ENCODE data around the gene CALR3.
"Not testable (repeated sequence)": the region's sequence is repeated elsewhere in the genome, so short reads cannot be mapped to it uniquely, and the experiment has no call there.

Gene CALR3

GRCh38 chr19:16506961-16507360 lies 11.0 kb upstream of the CALR3 start:
- TF ChIP-seq, protein P1, sequence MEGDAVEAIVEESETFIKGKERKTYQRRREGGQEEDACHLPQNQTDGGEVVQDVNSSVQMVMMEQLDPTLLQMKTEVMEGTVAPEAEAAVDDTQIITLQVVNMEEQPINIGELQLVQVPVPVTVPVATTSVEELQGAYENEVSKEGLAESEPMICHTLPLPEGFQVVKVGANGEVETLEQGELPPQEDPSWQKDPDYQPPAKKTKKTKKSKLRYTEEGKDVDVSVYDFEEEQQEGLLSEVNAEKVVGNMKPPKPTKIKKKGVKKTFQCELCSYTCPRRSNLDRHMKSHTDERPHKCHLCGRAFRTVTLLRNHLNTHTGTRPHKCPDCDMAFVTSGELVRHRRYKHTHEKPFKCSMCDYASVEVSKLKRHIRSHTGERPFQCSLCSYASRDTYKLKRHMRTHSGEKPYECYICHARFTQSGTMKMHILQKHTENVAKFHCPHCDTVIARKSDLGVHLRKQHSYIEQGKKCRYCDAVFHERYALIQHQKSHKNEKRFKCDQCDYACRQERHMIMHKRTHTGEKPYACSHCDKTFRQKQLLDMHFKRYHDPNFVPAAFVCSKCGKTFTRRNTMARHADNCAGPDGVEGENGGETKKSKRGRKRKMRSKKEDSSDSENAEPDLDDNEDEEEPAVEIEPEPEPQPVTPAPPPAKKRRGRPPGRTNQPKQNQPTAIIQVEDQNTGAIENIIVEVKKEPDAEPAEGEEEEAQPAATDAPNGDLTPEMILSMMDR (IDR thresholded peaks at IDR 0.05; ENCODE audit: low read depth, low read length, missing control alignments) = no peak
- no peak for DNase-seq (ENCODE audit: low read depth)
- no peak overlapping the region for H3K4me3 ChIP-seq (ENCODE audit: low read depth, low read length)

DNA sequence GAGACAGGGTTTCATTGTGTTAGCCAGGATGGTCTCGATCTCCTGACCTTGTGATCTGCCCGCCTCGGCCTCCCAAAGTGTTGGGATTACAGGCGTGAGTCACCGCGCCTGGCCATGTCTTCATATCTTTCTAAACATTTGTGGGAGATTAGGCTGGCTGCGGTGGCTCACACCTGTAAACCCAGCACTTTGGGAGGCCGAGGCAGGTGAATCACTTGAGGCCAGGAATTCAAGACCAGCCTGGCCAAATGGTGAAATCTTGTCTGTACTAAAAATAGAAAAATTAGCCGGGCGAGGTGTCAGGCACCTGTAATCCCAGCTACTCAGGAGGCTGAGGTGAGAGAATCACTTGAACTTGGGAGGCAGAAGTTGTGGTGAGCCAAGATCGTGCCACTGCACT lies 10.2 kb upstream of the CALR3 start:
- not testable (repeated sequence) for DNase-seq (ENCODE audit: low read depth); H3K4me3 ChIP-seq (ENCODE audit: low read depth, low read length)

GRCh38 chr19:16504271-16504670 lies 8.3 kb upstream of the CALR3 start:
- H3K4me3 ChIP-seq (ENCODE audit: low read depth, low read length) = no peak overlapping the region
- TF ChIP-seq, protein P1 (IDR thresholded peaks at IDR 0.05; ENCODE audit: low read depth, low read length, missing control alignments) = no peak
- no peak for DNase-seq (ENCODE audit: low read depth)

- TF ChIP-seq, protein P1 (IDR thresholded peaks at IDR 0.05; ENCODE audit: low read depth, low read length, missing control alignments) = no peak
- no peak overlapping the region for H3K4me3 ChIP-seq (ENCODE audit: low read depth, low read length)
- DNase-seq (ENCODE audit: low read depth) = no peak
Measured at GRCh38 chr19:16497837-16498236, 1.9 kb upstream of the CALR3 start.

DNA sequence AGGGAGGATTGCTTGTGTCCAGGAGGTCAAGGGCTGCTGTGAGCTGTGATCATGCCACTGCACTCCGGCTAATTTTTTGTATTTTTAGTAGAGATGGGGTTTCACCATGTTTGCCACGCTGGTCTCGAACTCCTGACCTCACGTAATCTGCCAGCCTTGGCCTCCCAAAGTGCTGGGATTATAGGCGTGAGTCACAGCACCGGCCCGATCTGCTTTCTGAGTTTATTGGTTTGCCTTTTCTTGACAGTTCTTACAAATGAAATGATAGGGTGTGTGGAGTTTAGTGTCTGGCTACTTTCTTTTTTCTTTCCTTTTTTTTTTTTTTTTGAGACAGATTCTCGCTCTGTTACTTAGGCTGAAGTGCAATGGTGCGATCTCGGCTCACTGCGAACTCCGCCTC lies 1.1 kb upstream of the CALR3 start:
- DNase-seq (ENCODE audit: low read depth) = no peak
- peak overlapping the region; percentile 62 for H3K4me3 ChIP-seq (ENCODE audit: low read depth, low read length)
- TF ChIP-seq, protein P1 (IDR thresholded peaks at IDR 0.05; ENCODE audit: low read depth, low read length, missing control alignments) = no peak

- TF ChIP-seq, protein P1 (IDR thresholded peaks at IDR 0.05; ENCODE audit: low read depth, low read length, missing control alignments) = no peak
- peak overlapping the region; percentile 62 for H3K4me3 ChIP-seq (ENCODE audit: low read depth, low read length)
- no peak for DNase-seq (ENCODE audit: low read depth)
Measured at GRCh38 chr19:16496613-16496983, 631 bp upstream of the CALR3 start.

DNA sequence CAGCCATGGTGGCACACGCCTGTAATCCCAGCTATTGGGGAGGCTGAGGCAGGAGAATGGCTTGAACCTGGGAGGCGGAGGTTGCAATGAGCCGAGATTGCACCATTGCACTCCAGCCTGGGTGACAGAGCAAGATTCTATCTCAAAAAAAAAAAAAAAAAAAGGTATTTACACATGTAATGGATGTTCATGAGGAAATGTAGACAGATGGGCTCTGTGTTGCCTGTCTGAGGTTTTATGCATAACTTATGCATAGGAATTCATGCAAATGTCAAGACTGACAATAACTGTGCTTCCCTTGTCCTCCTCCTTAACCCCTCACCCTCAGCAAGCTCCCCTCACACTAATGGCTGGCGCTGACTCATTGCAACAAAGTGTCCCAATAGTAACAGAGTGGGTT lies 9.5 kb downstream of the CALR3 start:
- H3K4me3 ChIP-seq (ENCODE audit: low read depth, low read length); DNase-seq (ENCODE audit: low read depth): not testable (repeated sequence)

DNA sequence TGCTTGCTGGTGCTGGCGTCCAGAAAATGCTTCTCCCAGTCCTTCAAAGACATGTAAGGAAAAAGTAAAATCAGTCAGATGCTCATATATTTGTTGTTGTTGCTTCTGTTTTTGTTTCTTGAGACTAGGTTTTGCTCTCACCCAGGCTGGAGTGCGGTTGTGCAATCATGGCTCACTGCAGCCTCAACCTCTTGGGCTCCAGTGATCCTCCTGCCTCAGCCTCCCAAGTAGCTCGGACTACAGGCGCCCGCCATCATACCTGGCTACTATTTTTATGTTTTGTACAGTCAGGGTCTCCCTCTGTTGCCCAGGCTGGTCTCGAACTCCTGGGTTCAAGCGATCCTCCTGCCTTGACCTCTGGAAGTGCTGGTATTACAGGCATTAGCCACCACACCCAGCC lies 13.2 kb downstream of the CALR3 start:
- H3K4me3 ChIP-seq (ENCODE audit: low read depth, low read length) = no peak overlapping the region
- DNase-seq (ENCODE audit: low read depth) = no peak
- TF ChIP-seq, protein P1 (IDR thresholded peaks at IDR 0.05; ENCODE audit: low read depth, low read length, missing control alignments) = no peak

Data from GM12864 (cell line).